Prostate gland (tissue), 2 donors: ENCODE results near the gene TINAGL1. TPM values are rescaled to one million over a fixed set of nuclear protein-coding genes. Genes with fewer than 3 reads are reported as not detected.

Experiments
- DNase-seq: peaks from one replicate; pipeline ENCODE4 v3.0.0-alpha.2; 2019; ENCODE audit warnings: low spot score
- H3K27ac ChIP-seq, 2 donors: fragments of 200-600 bp; sonication (generic); 2 replicates each; pipeline ENCODE4 v1.5.1; 2017 to 2019
- H3K27me3 ChIP-seq: fragments of 200-600 bp; sonication (generic); replicated peaks from 2 replicates; pipeline ENCODE4 v1.5.1; 2019; ENCODE audit not compliant: insufficient read depth
- H3K36me3 ChIP-seq, 2 donors: fragments of 200-600 bp; sonication (generic); 1 replicate in 1 of 2; 2 replicates in 1 of 2; pipeline versions ENCODE4 v1.5.1 to v1.8.1; 2017 to 2019
- H3K4me1 ChIP-seq: fragments of 200-600 bp; sonication (generic); replicated peaks from 2 replicates; pipeline ENCODE4 v1.5.1; 2019
- H3K4me3 ChIP-seq, 2 donors: fragments of 200-600 bp; sonication (generic); 2 replicates each; pipeline ENCODE4 v1.5.1; 2017 to 2019
- H3K9me3 ChIP-seq: fragments of 200-600 bp; sonication (generic); 2 replicates; pipeline ENCODE4 v1.5.1; 2017
- POLR2A ChIP-seq: fragments of 450-650 bp; IDR thresholded peaks from one replicate; pipeline ENCODE4 v1.6.1; 2016; ENCODE audit warnings: antibody characterized with exemption, mild to moderate bottlenecking
- POLR2AphosphoS5 ChIP-seq: sonication (generic); formaldehyde crosslinking; IDR thresholded peaks from one replicate; pipeline ENCODE4 v1.6.1; 2017; ENCODE audit warnings: antibody characterized with exemption
- WGBS: methylation state at CpG from one replicate; pipeline ENCODE4 v1.1.5; 2018; 5-methylcytosine and 5-hydroxymethylcytosine counted together
- intact Hi-C: fragments of 100-400 bp; cut with DNase I; formaldehyde crosslinking; loops from one replicate; pipeline ENCODE4 v1.14.2; 2022
- total RNA-seq, 2 donors: library from RNA; depleted of rRNA; stranded (reverse); fragments of >200 nt; gene quantifications; one replicate each; pipeline ENCODE4 v1.1.0, GENCODE V29; 2016
- TF ChIP-seq, protein P1 (sequence below), 4 experiments: fragments of 200-600 bp in 2 of 4; fragments of 450-650 bp in 2 of 4; sonication (generic) in 2 of 4; IDR thresholded peaks; 1 replicate in 3 of 4; 2 replicates in 1 of 4; pipeline ENCODE4 v1.5.1; 2016 to 2019; ENCODE audit warnings: antibody characterized with exemption in 4 of 4, mild to moderate bottlenecking in 2 of 4, moderate library complexity in 2 of 4

TINAGL1 gene
- total RNA-seq, 2 donors from 2014 or later, result 103 to 134 TPM

DNA sequence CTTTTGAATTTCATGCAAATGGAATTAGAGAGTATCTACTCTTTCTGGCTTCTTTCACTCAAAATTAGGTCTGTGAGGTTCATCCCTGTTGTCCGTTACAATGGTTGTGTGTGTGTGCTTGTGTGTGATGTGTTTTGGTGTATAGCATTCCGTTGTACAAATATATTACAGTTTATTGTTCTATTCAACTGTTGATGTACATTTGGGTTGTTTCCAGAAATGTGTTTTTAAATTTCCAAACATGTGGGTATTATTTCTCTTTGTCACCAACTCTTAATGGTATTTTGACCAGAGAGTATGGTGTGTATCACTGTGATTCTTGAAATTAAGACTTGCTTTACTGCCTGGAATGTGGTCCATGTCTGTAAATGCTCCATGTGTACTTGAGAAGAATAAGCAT is 24.3 kb downstream of the TINAGL1 start:
- Histone ChIP-seq H3K27ac (no peak overlapping the region), H3K9me3 (no peaks in the 10 kb centered on the region), H3K4me1 (no peaks in the 10 kb centered on the region), H3K36me3 (no peaks in the 10 kb centered on the region), H3K4me3 (no peak overlapping the region), H3K27me3 (no peaks in the 10 kb centered on the region)
- WGBS, result 61% methylated on average over 2 of the region's 2 CpGs
- DNase-seq, result no peak
- intact Hi-C loops, result no loop called here
- TF ChIP-seq, protein P1, sequence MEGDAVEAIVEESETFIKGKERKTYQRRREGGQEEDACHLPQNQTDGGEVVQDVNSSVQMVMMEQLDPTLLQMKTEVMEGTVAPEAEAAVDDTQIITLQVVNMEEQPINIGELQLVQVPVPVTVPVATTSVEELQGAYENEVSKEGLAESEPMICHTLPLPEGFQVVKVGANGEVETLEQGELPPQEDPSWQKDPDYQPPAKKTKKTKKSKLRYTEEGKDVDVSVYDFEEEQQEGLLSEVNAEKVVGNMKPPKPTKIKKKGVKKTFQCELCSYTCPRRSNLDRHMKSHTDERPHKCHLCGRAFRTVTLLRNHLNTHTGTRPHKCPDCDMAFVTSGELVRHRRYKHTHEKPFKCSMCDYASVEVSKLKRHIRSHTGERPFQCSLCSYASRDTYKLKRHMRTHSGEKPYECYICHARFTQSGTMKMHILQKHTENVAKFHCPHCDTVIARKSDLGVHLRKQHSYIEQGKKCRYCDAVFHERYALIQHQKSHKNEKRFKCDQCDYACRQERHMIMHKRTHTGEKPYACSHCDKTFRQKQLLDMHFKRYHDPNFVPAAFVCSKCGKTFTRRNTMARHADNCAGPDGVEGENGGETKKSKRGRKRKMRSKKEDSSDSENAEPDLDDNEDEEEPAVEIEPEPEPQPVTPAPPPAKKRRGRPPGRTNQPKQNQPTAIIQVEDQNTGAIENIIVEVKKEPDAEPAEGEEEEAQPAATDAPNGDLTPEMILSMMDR (IDR thresholded peaks at IDR 0.05), result no peak
- no peak for TF ChIP-seq POLR2AphosphoS5
- TF ChIP-seq POLR2A, result no peak

DNA sequence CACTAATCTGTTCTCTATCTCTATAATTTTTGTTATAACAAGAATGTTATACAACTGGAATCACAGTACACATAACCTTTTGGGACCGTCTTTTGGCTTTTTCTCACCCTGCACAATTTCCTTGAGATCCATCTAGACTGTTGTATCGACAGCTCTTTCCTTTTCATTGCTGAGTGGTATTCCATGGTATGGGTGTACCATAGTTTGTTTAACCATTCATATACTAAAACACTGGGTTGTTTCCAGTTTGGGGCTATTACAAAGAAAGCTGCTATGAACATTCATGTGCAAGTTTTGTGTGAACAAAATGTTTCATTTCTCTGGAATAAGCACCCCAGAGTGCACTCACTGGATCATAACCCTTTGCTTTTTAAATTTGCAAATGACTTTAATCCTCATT is 25.8 kb downstream of the TINAGL1 start:
- Histone ChIP-seq H3K4me1 (no peaks in the 10 kb centered on the region), H3K27ac (no peak overlapping the region), H3K27me3 (no peaks in the 10 kb centered on the region), H3K9me3 (no peaks in the 10 kb centered on the region), H3K4me3 (no peak overlapping the region), H3K36me3 (no peaks in the 10 kb centered on the region)
- no peak for TF ChIP-seq POLR2A
- TF ChIP-seq, protein P1 (IDR thresholded peaks at IDR 0.05), result no peak
- WGBS, result 88% methylated on average over 2 of the region's 2 CpGs
- intact Hi-C loops, result no loop called here
- DNase-seq, result no peak

DNA sequence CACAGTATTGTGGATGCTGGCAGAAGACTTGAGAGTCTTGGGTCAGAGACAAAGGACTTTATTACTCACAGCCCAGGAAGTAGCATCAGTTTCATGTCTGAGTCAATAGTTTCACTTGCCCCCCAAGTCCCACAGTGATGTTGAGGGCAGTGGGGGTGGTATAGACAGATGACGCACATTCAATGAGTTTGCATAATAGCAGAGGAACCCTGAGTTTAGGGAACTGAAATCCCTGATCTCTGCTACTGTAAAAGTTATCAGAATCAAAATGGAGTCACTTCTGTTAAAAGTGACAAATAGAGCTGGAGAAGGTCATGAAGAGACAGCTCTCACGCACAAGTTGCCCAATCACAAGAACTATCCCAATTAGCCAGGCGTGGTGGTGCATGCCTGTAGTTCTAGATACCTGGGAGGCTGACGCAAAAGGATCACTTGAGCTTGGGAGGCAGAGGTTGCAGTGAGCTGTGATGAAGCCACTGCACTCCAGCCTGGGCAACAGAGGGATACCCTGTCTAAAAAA is 29.7 kb downstream of the TINAGL1 start:
- Histone ChIP-seq H3K9me3 (no peaks in the 10 kb centered on the region), H3K27ac (no peak overlapping the region), H3K36me3 (no peaks in the 10 kb centered on the region), H3K4me3 (no peak overlapping the region), H3K27me3 (no peaks in the 10 kb centered on the region), H3K4me1 (no peaks in the 10 kb centered on the region)
- TF ChIP-seq POLR2AphosphoS5, result no peak
- TF ChIP-seq, protein P1 (IDR thresholded peaks at IDR 0.05), result no peak
- TF ChIP-seq POLR2A, result no peak
- 88% methylated on average over 4 of the region's 4 CpGs for WGBS
- DNase-seq, result no peak
- intact Hi-C loops, result no loop called here

DNA sequence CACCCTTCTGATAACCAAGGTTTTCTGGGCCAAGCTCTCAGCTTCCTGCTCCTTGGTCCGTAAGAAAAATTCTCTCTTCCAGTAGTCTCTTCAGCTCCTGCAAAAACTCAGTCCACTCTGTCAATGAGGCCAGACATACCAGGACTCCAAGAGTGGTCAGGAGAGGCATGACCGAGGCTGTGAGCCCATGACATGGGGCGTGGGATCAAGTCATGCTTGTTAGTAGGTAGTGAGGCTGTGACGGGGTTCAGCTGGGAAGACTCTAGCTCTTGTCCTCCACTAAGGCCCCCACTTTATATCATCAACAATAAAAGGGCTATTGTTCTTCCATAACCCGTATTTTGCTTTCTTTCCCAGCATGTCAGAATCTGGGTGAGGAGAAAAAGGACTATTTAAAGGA is 31.0 kb downstream of the TINAGL1 start:
- H3K27ac ChIP-seq, result no peak overlapping the region
- H3K9me3 ChIP-seq, result no peaks in the 10 kb centered on the region
- 92% methylated on average over 5 of the region's 5 CpGs for WGBS
- TF ChIP-seq POLR2AphosphoS5, result no peak
- no peak for TF ChIP-seq POLR2A
- TF ChIP-seq, protein P1 (IDR thresholded peaks at IDR 0.05), result no peak
- no peaks in the 10 kb centered on the region for H3K4me1 ChIP-seq
- no peaks in the 10 kb centered on the region for H3K36me3 ChIP-seq
- DNase-seq, result no peak
- intact Hi-C loops, result no loop called here
- no peaks in the 10 kb centered on the region for H3K27me3 ChIP-seq
- H3K4me3 ChIP-seq, result no peak overlapping the region

DNA sequence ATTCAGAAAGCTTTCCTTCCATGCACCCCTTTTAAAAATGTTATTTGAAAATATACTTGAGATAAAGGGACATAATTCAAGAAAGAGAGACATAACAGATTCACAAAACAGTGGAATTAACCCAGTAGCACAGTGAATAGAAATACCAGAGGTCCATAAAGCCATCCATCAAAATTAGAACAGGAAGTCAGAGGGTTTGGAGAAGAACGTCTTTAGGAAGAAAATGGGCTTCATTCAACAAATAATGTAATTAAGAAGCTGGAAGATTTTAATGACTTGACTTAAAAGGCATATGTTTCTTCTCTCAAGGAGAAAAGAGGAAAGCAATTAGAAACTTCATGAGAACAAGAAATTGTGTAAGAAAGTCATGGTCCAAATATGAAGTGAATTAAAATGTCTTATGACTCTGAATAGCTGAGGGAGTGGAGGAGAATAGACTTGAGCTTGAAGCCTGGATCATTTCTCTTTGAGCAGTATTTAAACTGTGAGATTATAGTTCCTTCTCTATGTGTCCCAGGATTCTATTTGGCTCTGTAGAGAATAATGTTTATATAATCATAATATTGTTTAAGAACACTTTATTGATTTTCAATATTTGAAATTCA is 33.3 kb downstream of the TINAGL1 start:
- intact Hi-C loops, result no loop called here
- no peak overlapping the region for H3K4me3 ChIP-seq
- TF ChIP-seq, protein P1 (IDR thresholded peaks at IDR 0.05), result no peak
- TF ChIP-seq POLR2AphosphoS5 (no peak), POLR2A (no peak)
- 12% methylated on average over 1 of the region's 1 CpG for WGBS
- H3K27me3 ChIP-seq, result no peaks in the 10 kb centered on the region
- H3K4me1 ChIP-seq, result no peaks in the 10 kb centered on the region
- H3K27ac ChIP-seq, result no peak overlapping the region
- no peaks in the 10 kb centered on the region for H3K36me3 ChIP-seq
- DNase-seq, result no peak
- H3K9me3 ChIP-seq, result no peaks in the 10 kb centered on the region
